Activated naive CD8-positive, alpha-beta T cell (primary cell): ENCODE results near the gene SDR42E2.
"Not testable (repeated sequence)": the region's sequence is repeated elsewhere in the genome, so short reads cannot be mapped to it uniquely, and the experiment has no call there.

Experiments
- H3K27ac Mint-ChIP-seq: one replicate; pipeline ENCODE4 v1.8.0; 2021; ENCODE audit warnings: mixed read lengths
- H3K27me3 Mint-ChIP-seq: one replicate; pipeline ENCODE4 v1.8.0; 2021; ENCODE audit warnings: mixed read lengths
- H3K36me3 Mint-ChIP-seq: one replicate; pipeline ENCODE4 v1.8.0; 2021; ENCODE audit warnings: mixed read lengths
- H3K4me1 Mint-ChIP-seq: one replicate; pipeline ENCODE4 v1.8.0; 2021; ENCODE audit warnings: low read depth, mixed read lengths
- H3K4me3 Mint-ChIP-seq: one replicate; pipeline ENCODE4 v1.8.0; 2021; ENCODE audit warnings: mild to moderate bottlenecking, mixed read lengths
- H3K9me3 Mint-ChIP-seq: one replicate; pipeline ENCODE4 v1.8.0; 2021; ENCODE audit warnings: low read depth, mixed read lengths

The SDR42E2 gene

DNA sequence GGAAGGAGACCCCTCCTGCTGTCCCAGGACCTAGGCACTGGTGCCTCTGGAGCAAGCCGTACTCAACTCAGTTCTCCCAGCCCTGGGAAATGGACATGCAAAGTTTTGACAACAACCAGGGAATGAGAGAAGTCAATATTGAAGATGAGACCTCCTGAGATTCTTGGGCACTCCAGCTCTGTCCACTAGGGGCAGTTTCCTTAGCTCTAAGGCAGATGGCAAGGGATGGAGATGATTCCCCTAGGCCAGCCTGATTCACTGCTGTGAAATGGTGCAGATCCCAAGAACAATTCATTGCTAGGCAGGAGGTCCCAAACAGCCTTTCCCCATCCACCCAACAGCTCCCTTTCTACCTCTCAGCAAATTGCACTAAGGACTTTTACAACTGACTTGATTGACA lies 20.5 kb upstream of the SDR42E2 start:
- no peak overlapping the region for H3K27ac Mint-ChIP-seq
- no peak overlapping the region for H3K4me3 Mint-ChIP-seq
- no peaks in the 10 kb centered on the region for H3K9me3 Mint-ChIP-seq
- H3K27me3 Mint-ChIP-seq, result peaks cover 1% of the 10 kb centered on the region
- no peaks in the 10 kb centered on the region for H3K36me3 Mint-ChIP-seq
- no peaks in the 10 kb centered on the region for H3K4me1 Mint-ChIP-seq

DNA sequence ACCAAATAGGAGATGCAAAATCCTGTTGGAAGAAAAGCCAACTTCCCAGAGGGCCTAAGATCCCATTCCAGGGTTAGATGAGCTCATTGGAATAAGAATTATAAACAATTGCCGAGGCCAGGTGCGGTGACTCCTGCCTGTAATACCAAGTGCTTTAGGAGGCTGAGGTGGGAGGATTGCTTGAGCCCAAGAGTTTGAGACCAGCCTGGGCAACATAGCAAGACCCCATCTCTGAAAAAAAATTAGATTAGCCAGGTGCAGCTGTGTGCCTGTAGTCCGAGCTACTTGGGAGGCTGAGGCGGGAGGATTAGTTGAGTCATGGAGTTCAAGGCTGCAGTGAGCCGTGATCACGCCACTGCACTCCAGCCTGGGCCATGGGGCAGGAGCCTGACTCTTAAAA lies 17.8 kb upstream of the SDR42E2 start:
- Mint-ChIP-seq H3K4me1 (no peaks in the 10 kb centered on the region), H3K27me3 (peaks cover 1% of the 10 kb centered on the region), H3K27ac (no peak overlapping the region), H3K4me3 (no peak overlapping the region), H3K9me3 (no peaks in the 10 kb centered on the region), H3K36me3 (no peaks in the 10 kb centered on the region)

DNA sequence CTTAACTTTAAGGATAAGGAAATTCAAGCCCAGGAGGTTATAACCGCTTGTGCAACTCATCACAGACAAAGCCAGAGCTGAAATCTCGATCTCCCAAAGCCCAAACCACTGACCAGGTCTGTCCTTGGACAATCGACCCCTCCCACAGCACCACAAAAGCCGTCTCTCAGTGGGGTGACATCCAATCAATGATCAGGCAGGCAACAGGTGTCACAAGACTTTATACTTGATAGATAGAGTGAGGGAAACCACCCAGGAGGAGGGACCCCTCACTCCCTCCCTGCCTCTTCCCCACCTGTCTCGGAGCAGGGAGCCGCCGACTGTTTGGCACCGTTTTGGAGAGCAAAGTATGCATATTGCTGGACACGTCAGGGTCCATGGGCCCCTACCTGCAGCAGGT lies 14.5 kb upstream of the SDR42E2 start:
- Mint-ChIP-seq H3K27me3 (no peaks in the 10 kb centered on the region), H3K4me3 (no peak overlapping the region), H3K4me1 (no peaks in the 10 kb centered on the region), H3K9me3 (no peaks in the 10 kb centered on the region), H3K27ac (no peak overlapping the region), H3K36me3 (no peaks in the 10 kb centered on the region)

DNA sequence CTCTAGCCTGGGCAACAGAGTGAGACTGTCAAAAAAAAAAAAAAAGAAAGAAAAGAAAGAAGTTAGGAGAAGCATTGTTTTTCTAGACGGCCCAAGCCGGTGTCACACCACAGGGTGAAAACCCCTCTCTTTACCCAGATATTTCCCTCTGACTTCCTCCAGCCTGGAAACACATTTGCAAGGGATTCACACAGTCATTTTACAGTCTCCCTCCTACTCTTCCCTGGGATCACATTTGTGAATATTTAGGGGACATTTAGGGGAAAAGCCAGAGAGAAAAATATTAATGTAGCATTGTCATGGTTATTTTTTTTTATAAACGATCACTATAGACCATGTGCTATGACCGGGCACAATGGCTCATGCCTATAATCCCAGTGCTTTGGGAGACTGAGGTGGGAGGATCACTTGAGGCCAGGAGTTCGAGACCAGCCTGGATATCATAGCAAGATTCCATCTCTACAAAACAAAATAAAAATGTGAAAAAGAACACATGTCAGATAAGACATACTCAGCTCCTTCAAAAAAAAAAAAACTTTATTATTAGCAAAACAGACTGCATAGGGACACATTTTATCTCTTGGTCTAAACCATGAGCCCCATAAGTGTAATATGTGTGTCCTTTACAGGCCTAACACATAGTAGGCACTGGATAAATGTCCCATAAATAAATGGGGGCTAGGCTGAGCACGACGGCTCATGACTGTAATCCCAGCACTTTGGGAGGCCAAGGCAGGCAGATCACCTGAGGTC lies 10.9 kb upstream of the SDR42E2 start:
- Mint-ChIP-seq H3K9me3 (no peaks in the 10 kb centered on the region), H3K27ac (no peak overlapping the region), H3K36me3 (no peaks in the 10 kb centered on the region), H3K4me1 (no peaks in the 10 kb centered on the region), H3K4me3 (no peak overlapping the region), H3K27me3 (no peaks in the 10 kb centered on the region)

DNA sequence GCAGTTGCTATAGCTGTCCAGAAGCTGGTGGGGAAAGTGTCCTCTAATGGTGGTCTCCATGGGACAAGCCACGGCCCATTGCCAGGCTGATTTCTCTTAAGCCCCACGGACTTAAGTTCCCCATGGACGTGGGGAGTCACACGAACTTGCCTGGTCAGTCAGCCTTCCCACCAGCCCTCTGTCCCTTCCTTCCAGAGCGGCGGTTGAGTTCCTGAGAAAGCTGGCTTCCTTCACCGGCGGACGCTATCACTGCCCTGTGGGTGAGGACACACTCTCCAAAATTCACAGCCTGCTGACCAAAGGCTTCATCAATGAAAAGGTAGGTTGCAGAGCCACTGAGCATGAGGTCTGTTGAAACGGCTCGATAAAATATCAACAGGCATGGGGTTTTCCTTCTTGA lies 10.0 kb upstream of the SDR42E2 start:
- H3K27ac Mint-ChIP-seq, result no peak overlapping the region
- H3K4me3 Mint-ChIP-seq, result no peak overlapping the region
- H3K36me3 Mint-ChIP-seq, result no peaks in the 10 kb centered on the region
- no peaks in the 10 kb centered on the region for H3K9me3 Mint-ChIP-seq
- H3K4me1 Mint-ChIP-seq, result no peaks in the 10 kb centered on the region
- no peaks in the 10 kb centered on the region for H3K27me3 Mint-ChIP-seq

DNA sequence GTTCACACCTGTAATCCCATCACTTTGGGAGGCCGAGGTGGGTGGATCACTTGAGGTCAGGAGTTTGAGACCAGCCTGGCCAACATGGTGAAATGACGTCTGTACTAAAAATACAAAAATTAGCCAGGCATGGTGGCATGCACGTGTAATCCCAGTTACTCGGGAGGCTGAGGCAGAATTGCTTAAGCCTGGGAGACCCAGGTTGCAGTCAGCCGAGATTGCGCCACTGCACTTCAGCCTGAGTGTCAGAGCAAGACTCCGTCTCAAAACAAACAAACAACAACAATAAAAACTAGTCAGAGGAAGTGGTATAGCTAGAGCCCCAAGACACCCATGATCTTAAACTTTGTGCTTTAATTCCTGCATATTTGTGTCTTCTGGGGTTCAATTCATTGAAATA lies 9.2 kb upstream of the SDR42E2 start:
- not testable (repeated sequence) for H3K9me3 Mint-ChIP-seq, H3K27me3 Mint-ChIP-seq, H3K4me3 Mint-ChIP-seq, H3K4me1 Mint-ChIP-seq, H3K36me3 Mint-ChIP-seq, H3K27ac Mint-ChIP-seq

DNA sequence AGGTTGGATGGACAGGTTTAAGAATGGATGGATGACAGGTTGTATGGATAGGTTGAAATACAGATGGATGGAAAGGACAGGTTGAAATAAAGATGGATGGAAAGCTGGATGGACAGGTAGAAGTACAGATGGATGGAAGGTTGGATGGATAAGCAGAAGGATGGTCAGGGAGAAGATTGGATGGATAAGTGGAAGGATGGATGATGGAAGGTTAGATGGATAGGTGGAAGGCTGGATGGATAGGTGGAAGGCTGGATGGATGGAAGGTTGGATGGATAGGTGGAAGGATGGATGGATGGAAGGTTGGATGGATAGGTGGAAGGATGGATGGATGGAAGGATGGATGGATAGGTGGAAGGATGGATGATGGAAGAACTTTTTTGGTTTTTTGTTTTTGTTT lies 905 bp upstream of the SDR42E2 start:
- H3K9me3 Mint-ChIP-seq, result no peaks in the 10 kb centered on the region
- peak overlapping the region; percentile 14 for H3K4me3 Mint-ChIP-seq
- H3K27me3 Mint-ChIP-seq, result peaks cover 8% of the 10 kb centered on the region
- peaks cover 4% of the 10 kb centered on the region for H3K4me1 Mint-ChIP-seq
- H3K27ac Mint-ChIP-seq, result no peak overlapping the region
- H3K36me3 Mint-ChIP-seq, result no peaks in the 10 kb centered on the region

DNA sequence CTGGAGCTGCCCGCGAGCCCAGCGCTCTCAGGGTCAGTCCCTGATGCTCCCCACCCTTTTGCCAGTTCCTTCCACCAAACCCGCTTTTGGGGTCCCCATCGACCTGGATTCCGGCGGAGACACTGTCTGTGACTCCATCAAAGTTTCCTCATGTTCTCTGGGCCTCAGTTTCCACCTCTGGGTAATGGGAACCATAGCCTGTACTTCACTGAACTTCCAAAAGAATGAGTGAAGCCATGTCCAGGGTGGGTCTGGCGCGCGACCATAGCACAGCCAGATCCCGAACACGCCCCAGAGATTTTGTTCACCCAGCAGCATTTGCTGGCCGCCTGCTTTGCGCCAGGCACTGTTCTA lies 327 bp downstream of the SDR42E2 start:
- H3K36me3 Mint-ChIP-seq, result no peaks in the 10 kb centered on the region
- peaks cover 4% of the 10 kb centered on the region for H3K4me1 Mint-ChIP-seq
- peaks cover 8% of the 10 kb centered on the region for H3K27me3 Mint-ChIP-seq
- H3K9me3 Mint-ChIP-seq, result no peaks in the 10 kb centered on the region
- H3K4me3 Mint-ChIP-seq, result peak overlapping the region; percentile 32
- no peak overlapping the region for H3K27ac Mint-ChIP-seq

DNA sequence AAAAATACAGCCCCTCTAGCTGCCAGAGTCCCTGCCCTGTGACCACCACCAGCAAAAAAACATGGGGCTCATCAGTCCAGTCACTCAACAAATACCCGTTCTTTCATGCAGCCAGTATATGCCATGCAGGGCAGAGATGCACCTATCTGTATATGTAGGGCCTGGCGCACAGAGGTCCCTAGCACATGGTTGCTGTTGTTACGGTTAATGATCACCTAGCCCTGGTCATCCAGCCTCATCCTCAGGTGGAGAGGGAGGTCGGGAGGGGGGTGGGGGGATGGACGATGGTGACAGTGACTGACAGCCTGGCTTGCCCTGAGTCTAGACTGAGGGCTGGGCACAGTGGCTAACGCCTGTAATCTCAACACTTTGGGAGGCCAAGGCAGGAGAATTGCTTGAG lies 1.5 kb downstream of the SDR42E2 start:
- no peaks in the 10 kb centered on the region for H3K9me3 Mint-ChIP-seq
- no peak overlapping the region for H3K4me3 Mint-ChIP-seq
- H3K27me3 Mint-ChIP-seq, result peaks cover 7% of the 10 kb centered on the region
- H3K36me3 Mint-ChIP-seq, result no peaks in the 10 kb centered on the region
- no peak overlapping the region for H3K27ac Mint-ChIP-seq
- H3K4me1 Mint-ChIP-seq, result peaks cover 4% of the 10 kb centered on the region

DNA sequence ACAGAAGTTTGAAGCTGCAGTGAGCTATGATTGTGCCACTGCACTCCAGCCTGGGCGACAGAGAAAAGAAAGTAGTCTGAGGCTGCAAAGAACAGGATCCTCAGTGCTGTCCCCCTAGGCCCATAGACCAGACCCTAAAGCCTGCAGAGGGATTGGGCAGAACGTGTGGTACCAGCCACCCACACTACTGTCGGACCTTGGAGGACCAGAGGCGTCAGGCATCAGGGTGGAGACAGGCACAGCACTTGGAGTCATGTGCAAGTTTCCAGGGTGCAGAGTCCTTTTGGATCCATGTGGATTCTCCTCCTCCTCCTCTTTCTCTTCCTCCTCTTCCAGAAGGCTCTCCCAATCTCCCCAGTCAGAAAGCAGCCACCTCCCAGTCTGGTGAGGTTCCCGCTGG lies 2.2 kb downstream of the SDR42E2 start:
- Mint-ChIP-seq H3K4me1 (peaks cover 4% of the 10 kb centered on the region), H3K36me3 (no peaks in the 10 kb centered on the region), H3K27me3 (peaks cover 5% of the 10 kb centered on the region), H3K4me3 (no peak overlapping the region), H3K9me3 (no peaks in the 10 kb centered on the region), H3K27ac (no peak overlapping the region)

DNA sequence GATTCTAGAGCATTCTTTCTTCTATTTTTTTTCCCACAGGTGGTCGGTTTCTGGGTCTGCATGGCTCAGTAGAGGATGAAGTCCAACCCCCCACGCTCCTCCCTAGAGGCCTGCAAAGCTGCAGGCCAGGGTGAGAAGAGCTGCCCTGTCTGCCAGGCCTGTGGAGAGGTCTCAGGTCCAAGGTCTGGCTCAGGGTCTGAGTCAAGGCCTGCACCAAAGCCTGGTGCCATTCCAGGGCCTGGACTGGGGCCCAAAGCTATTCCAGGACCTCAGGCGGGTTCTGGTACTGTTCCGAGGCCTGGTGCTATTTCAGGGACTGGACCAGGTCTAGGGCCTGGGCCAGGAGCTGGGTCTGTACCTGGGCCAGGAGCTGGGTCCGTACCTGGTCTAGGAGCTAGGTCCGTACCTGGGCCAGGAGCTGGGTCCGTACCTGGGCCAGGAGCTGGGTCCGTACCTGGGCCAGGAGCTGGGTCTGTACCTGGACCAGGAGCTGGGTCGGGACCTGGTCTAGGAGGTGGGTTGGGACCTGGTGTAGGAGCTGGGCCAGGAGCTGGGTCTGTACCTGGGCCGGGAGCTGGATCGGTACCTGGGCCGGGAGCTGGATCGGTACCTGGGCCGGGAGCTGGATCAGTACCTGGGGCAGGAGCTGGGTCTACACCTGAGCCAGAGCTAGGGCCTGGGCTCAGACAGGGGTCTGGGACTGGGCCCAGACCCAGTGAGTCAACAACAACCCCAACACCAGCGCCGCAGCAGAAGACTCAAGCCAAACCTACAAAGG lies 3.4 kb downstream of the SDR42E2 start:
- Mint-ChIP-seq H3K4me1 (peaks cover 4% of the 10 kb centered on the region), H3K36me3 (no peaks in the 10 kb centered on the region), H3K27ac (no peak overlapping the region), H3K9me3 (no peaks in the 10 kb centered on the region), H3K4me3 (no peak overlapping the region), H3K27me3 (peaks cover 5% of the 10 kb centered on the region)

DNA sequence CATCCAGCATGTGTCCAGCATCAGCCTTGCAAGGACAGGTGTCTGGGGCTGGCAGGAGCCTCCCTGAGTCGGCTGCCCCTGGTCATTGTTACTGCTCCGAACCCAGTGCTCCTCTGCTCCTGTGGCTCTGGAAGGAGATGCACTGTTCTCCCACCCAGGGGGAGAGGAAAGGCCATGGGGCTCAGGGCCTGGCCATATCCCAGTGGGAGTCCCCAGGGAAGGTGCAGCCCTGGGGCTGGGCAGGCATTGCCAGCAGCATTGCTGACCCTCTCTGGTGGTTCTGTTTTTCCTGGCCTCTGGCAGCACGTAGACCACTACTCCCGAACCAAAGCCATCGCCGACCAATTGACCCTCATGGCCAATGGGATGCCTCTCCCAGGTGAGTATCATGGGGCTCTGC lies 9.6 kb downstream of the SDR42E2 start:
- no peaks in the 10 kb centered on the region for H3K27me3 Mint-ChIP-seq
- no peaks in the 10 kb centered on the region for H3K9me3 Mint-ChIP-seq
- no peaks in the 10 kb centered on the region for H3K36me3 Mint-ChIP-seq
- H3K27ac Mint-ChIP-seq, result no peak overlapping the region
- H3K4me1 Mint-ChIP-seq, result no peaks in the 10 kb centered on the region
- H3K4me3 Mint-ChIP-seq, result no peak overlapping the region

DNA sequence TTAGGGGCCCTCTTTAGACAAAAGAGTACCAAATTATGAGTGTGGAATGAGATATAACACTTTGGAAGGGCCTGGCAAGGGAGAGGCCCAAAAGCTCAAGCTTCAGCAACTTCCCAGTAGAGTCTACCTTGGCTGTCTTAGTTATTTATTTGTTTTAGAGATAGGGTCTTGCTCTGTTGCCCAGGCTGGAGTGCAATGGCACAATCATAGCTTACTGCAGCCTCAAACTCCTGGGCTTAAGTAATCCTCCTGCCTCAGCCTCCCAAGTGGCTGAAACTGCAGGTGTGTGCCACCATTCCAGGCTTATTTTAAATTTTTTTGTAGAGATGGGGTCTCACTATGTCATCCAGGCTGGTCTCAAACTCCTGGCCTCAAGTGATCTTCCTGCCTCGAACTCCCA lies 10.3 kb downstream of the SDR42E2 start:
- H3K36me3 Mint-ChIP-seq, H3K9me3 Mint-ChIP-seq, H3K27ac Mint-ChIP-seq, H3K4me3 Mint-ChIP-seq, H3K4me1 Mint-ChIP-seq, H3K27me3 Mint-ChIP-seq: not testable (repeated sequence)

DNA sequence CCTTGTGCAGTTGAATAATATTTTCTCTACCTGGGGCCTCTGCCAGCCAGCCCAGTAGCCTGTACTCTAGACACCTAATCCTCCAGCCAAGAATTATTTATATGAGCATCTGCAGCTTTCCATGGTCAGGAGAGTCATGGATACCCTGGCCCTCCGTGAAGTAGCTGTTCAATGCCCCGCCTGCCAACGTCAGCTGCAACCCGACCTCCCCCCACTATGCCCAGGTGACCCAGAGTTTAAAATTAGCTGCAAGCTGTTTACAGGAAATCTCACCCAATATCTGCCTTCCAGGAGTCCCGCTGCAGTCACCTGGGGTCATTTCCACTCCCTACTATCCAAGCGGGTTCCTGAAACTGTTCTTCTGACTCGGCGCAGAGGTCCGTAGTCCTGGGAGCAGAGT lies 12.3 kb downstream of the SDR42E2 start:
- Mint-ChIP-seq H3K36me3 (no peaks in the 10 kb centered on the region), H3K27me3 (no peaks in the 10 kb centered on the region), H3K4me1 (no peaks in the 10 kb centered on the region), H3K9me3 (no peaks in the 10 kb centered on the region), H3K27ac (no peak overlapping the region), H3K4me3 (no peak overlapping the region)

DNA sequence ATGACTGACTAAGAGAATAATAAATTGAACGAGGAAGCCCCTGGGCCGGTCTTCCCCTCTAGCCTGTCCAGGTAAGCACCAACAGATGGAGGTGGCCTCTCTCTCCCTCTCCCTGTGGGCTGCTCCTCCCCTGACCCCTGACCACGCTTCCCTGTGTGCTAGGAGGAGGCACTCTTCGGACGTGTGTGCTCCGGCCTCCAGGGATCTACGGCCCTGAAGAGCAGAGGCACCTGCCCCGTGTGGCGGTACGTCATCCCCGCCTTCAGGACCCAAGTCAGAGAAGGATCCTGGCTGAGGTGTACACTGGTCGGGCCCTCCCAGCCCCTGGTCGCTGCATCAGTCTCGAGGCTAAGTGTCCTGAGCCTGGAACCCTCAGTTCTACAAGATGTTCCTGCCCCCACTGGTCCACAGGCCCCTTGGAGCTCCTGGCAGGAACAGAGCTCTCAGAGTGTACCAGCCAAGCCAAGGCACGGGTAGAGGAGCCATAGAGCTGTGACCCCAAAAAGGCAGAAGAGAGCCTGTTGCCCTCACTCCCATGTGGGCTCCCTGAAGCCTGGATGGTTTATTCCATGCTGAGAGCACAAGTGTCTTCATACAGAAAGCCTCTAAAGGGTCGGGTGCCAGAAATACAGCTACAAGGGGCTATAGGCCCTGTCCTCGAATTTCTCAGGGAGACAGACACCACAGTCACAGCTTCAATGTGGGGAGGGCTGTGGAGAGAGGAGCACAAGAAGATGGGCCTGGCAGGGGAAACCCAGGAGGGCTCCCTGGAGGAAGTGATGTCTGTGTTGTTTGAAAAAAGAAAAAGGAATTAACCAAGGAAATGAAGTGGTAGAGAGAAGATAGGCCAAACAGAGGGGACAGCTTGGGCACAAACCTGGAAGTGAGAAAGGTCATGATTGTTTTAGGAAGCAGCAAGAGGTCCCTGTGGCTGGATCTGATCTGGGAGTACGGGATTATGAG lies 15.9 kb downstream of the SDR42E2 start:
- Mint-ChIP-seq H3K4me3 (no peak overlapping the region), H3K36me3 (peaks cover 5% of the 10 kb centered on the region), H3K9me3 (no peaks in the 10 kb centered on the region), H3K27ac (no peak overlapping the region), H3K27me3 (no peaks in the 10 kb centered on the region), H3K4me1 (no peaks in the 10 kb centered on the region)
